Measurements from ENCODE around the gene INTU. TPM values are rescaled to one million over a fixed set of nuclear protein-coding genes. Genes with fewer than 3 reads are reported as not detected.

INTU gene
- total RNA-seq, 1 experiment from 2014 or later, result 4.6 TPM

GRCh38 chr4:127660284-127660885 is 27.6 kb downstream of the INTU start:
- H3K27me3 Mint-ChIP-seq (ENCODE audit: unreplicated experiment), result no peaks in the 10 kb centered on the region
- no peaks in the 10 kb centered on the region for H3K4me1 Mint-ChIP-seq (ENCODE audit: low read depth, unreplicated experiment)
- no peak overlapping the region for H3K27ac Mint-ChIP-seq (ENCODE audit: unreplicated experiment)
- no peak for DNase-seq
- no peaks in the 10 kb centered on the region for H3K36me3 Mint-ChIP-seq (ENCODE audit: insufficient read depth, unreplicated experiment)
- no TSS peak for BruUV-seq (replicated peaks)
- no peak for TF ChIP-seq CTCF (IDR thresholded peaks at IDR 0.05; ENCODE audit: unreplicated experiment)
- no peak overlapping the region for H3K4me3 Mint-ChIP-seq (ENCODE audit: low read depth, unreplicated experiment)
- H3K9me3 Mint-ChIP-seq (ENCODE audit: low read depth, unreplicated experiment), result no peaks in the 10 kb centered on the region
- intact Hi-C loops (cut with micrococcal nuclease; ENCODE audit: unreplicated experiment), result no loop called here
- CTCF ChIA-PET, result no interaction called here

- Mint-ChIP-seq H3K4me3 (ENCODE audit: low read depth, unreplicated experiment) (no peak overlapping the region), H3K9me3 (ENCODE audit: low read depth, unreplicated experiment) (no peaks in the 10 kb centered on the region), H3K27ac (ENCODE audit: unreplicated experiment) (no peak overlapping the region), H3K27me3 (ENCODE audit: unreplicated experiment) (no peaks in the 10 kb centered on the region), H3K4me1 (ENCODE audit: low read depth, unreplicated experiment) (no peaks in the 10 kb centered on the region), H3K36me3 (ENCODE audit: insufficient read depth, unreplicated experiment) (no peaks in the 10 kb centered on the region)
- no peak for TF ChIP-seq CTCF (IDR thresholded peaks at IDR 0.05; ENCODE audit: unreplicated experiment)
- DNase-seq, result no peak
- BruUV-seq (replicated peaks), result no TSS peak
- intact Hi-C loops (cut with micrococcal nuclease; ENCODE audit: unreplicated experiment), result no loop called here
- CTCF ChIA-PET, result no interaction called here
Measured at GRCh38 chr4:127667116-127667515, 34.4 kb downstream of the INTU start.

GRCh38 chr4:127667772-127668171 is 35.0 kb downstream of the INTU start:
- Mint-ChIP-seq H3K27ac (ENCODE audit: unreplicated experiment) (no peak overlapping the region), H3K9me3 (ENCODE audit: low read depth, unreplicated experiment) (no peaks in the 10 kb centered on the region), H3K4me1 (ENCODE audit: low read depth, unreplicated experiment) (no peaks in the 10 kb centered on the region), H3K36me3 (ENCODE audit: insufficient read depth, unreplicated experiment) (no peaks in the 10 kb centered on the region), H3K27me3 (ENCODE audit: unreplicated experiment) (no peaks in the 10 kb centered on the region), H3K4me3 (ENCODE audit: low read depth, unreplicated experiment) (no peak overlapping the region)
- TF ChIP-seq CTCF (IDR thresholded peaks at IDR 0.05; ENCODE audit: unreplicated experiment), result no peak
- no TSS peak for BruUV-seq (replicated peaks)
- CTCF ChIA-PET, result no interaction called here
- DNase-seq, result no peak
- intact Hi-C loops (cut with micrococcal nuclease; ENCODE audit: unreplicated experiment), result no loop called here

GRCh38 chr4:127668770-127669169 is 36.0 kb downstream of the INTU start:
- Mint-ChIP-seq H3K9me3 (ENCODE audit: low read depth, unreplicated experiment) (no peaks in the 10 kb centered on the region), H3K36me3 (ENCODE audit: insufficient read depth, unreplicated experiment) (no peaks in the 10 kb centered on the region), H3K4me3 (ENCODE audit: low read depth, unreplicated experiment) (no peak overlapping the region), H3K27me3 (ENCODE audit: unreplicated experiment) (no peaks in the 10 kb centered on the region), H3K27ac (ENCODE audit: unreplicated experiment) (no peak overlapping the region), H3K4me1 (ENCODE audit: low read depth, unreplicated experiment) (no peaks in the 10 kb centered on the region)
- CTCF ChIA-PET, result no interaction called here
- intact Hi-C loops (cut with micrococcal nuclease; ENCODE audit: unreplicated experiment), result no loop called here
- no peak for DNase-seq
- BruUV-seq (replicated peaks), result no TSS peak
- TF ChIP-seq CTCF (IDR thresholded peaks at IDR 0.05; ENCODE audit: unreplicated experiment), result no peak
